Stimulated activated CD8-positive, alpha-beta memory T cell treated with anti-CD3 and anti-CD28 coated beads, Interleukin-15, amount 100 ng/mL, for 1 hour (primary cell): ENCODE results near the gene VPS39.

Experiments
- DNase-seq: peaks from one replicate; pipeline ENCODE4 v3.0.0-alpha.2; 2020; ENCODE audit warnings: low read depth

VPS39 gene

GRCh38 chr15:42144841-42145375 is 63.2 kb downstream of the VPS39 start:
- DNase-seq, result no peak

DNA sequence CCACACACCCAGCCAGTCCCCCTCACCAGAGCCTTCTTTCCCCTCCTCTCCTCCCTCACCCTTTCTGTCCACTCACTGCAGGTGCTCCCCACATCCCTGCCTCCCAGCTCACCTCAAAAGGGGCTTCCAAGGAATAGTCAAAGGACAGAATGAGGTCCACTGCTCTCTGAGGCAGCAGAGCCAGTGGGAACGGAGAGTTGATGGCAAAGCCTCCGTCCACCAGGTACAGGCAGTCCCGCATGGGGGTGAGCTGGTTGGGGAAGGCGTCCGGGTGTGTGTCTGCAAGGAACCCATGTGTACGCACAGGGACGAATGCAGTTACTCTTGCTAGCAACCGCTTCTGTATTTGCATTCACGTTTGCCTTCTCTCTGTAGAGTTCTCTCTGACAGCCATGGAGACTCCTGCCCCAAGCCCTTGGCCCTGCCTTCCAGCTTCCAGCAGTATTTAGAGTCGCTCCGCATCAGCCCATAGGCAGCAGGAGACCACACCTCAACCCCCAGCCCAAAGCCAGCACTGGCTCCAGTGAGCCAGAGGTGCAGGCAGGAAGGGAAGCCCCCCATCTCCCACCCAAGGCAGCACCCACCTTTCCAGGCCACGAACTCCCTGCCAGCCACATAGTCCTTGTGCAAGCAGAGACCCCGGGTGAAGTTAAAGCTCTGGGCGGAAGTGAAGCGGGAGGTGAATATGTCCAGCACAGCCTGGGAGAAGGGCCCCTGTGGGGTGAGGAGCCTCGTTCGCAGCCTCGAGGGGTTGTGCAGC is 64.1 kb downstream of the VPS39 start:
- DNase-seq, result no peak

DNA sequence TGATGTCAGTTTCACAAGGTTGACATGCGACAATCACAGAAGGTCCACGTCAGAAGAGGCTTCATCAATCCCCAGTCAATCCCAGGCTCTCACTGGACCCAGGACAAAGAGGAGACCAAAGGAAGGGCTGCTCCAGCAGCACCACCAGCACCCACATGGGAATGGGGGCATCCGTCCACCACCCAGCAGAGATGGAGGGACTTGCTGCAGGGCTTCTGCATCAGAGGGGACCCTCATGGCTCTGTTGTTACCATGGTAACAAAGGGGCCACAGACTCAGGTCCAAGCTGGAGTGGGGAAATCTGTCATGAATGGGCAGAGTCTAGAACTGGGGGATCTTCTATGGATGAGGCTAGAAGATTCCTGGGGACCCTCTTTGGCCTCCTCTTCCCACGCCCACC is 64.7 kb downstream of the VPS39 start:
- no peak for DNase-seq

- no peak for DNase-seq
These were observed 66.1 kb downstream of the VPS39 start for GRCh38 chr15:42141795-42142667.

DNA sequence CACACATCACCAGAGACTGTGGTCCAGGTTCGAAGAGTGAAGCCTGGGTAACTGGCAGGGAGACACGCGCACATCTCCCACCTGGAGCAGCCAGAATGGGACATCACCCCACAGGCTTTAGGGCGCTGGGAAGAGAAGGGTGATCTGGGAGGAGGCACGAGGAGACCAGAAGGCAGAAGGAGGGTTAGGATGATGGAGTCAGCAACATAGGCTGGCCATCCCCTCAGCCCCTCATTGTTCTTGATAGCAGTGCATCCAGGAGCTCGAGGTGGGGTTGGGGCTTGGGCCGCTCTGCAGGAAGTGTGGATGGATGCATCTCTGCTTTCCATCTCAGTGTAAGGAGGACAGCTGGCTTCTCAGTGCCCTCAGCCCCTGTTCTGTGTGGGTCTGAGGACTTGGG is 66.9 kb downstream of the VPS39 start:
- no peak for DNase-seq

- no peak for DNase-seq
These were observed 67.6 kb downstream of the VPS39 start for GRCh38 chr15:42140383-42141070.

- DNase-seq, result no peak
These were observed 68.5 kb downstream of the VPS39 start for GRCh38 chr15:42139596-42139995.

DNA sequence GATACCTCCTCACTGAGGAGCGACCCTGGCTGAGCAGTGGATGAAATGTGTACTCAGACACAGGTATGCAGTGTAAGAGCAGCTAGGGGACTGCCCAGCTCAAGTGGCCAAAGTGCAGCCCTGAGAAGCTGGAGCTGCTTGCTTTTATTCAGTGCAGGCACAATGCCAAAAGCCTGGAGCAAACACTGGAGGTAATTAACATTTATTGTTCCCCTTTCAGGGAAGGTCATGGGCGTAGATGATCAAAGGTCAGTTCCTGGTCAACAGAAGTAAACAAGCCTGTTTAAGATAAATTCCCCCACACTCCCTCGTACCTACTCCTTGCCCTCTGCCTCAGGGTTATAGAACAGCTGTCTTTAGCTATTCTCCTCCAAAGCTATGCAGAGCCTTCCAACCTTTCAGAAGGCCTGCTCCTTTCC is 69.1 kb downstream of the VPS39 start:
- no peak for DNase-seq

DNA sequence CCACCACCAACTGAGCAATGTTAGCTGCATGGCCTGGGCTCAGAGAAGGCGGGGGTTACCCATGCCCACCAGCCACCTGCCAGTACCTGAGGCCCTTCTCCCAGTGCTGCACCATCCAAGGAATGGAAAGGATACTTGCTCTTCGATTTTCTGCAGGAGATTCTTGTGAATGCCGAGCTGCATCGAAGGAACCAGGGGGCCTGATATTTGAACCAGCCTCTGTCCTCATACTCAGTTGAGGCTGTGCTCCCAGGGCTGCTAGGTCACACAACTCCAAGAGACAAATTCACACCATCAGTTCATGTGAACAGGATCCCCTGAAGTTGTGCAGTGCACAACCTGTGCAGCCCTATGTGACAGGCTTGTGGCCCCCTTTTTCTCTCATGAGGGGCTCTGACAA is 69.7 kb downstream of the VPS39 start:
- no peak for DNase-seq

- no peak for DNase-seq
These were observed 70.4 kb downstream of the VPS39 start for GRCh38 chr15:42137461-42138261.

DNA sequence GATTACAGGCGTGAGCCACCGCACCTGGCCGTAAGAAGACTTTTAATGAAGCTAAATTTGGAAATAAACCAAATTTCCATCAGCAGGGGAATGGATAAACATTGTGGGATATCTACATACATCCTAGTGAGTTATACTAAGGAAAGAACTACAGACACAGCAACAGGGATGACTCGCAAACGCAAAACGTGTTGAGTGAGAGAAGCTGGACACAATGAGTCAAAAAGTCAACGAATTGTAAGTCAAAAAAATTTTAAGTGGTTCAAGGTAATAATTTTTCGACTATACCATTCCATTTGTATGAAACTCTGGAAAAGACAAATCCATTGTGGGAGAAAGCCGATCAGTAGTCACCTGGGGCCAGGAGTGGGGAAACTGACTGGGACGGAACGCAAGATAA is 71.6 kb downstream of the VPS39 start:
- DNase-seq, result no peak

DNA sequence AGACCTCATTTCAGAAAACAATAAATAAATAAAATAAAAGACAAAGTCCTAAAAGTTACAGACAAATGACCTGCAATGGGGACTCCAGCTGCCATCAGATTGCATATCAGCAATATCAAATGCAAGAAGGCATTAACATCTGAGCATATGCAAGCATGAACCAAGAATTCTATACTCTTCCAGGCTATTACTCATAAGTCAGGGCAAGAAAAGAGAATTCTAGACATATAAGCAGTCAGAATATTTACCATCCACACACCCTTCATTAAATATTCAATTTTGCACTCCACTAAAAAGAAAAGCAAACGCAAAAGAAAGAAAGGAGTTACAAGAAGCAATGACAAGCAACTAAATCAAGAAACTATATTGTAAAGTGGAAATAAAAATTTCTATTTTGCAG is 72.8 kb downstream of the VPS39 start:
- no peak for DNase-seq

GRCh38 chr15:42134617-42135245 is 73.4 kb downstream of the VPS39 start:
- no peak for DNase-seq

DNA sequence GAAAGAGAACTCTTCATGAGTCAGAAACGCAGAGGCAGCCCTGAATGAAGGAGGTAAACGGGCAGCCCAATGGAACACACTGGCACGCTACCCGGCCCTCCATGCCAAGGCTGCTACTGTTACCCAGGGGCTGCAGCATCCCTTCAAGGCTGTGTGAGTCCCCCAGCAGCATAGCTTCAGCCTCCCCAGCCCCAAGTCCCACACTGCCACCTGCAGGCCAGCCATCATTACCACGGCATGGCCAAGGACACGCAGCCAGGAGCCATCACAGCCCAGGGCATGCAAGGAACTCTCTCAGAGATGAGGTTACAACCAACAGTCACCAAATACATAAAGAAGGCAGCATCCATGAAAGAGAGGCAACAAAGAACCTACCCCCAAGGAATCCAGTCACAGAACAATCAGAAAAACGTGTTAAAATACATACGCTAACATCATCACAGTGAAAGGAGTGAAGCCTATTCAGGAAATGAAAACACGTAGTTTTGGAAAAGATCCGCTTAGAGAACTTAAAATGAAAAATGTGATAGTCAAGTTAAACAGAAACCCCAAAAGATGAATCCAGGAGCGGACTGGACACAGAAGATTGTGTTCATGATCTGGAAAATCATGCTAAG is 74.1 kb downstream of the VPS39 start:
- no peak for DNase-seq

- DNase-seq, result no peak
These were observed 74.7 kb downstream of the VPS39 start for GRCh38 chr15:42133356-42133755.

- no peak for DNase-seq
These were observed 76.0 kb downstream of the VPS39 start for GRCh38 chr15:42131826-42132806.

GRCh38 chr15:42131006-42131405 is 77.1 kb downstream of the VPS39 start:
- no peak for DNase-seq

- no peak for DNase-seq
These were observed 77.7 kb downstream of the VPS39 start for GRCh38 chr15:42130246-42130986.

GRCh38 chr15:42129364-42129763 is 78.7 kb downstream of the VPS39 start:
- DNase-seq, result no peak
